Lower lobe of right lung (tissue), 2 donors: ENCODE measurements around the gene GDF15. TPM values are rescaled to one million over a fixed set of nuclear protein-coding genes. Genes with fewer than 3 reads are reported as not detected.
"Not testable (repeated sequence)": the region's sequence is repeated elsewhere in the genome, so short reads cannot be mapped to it uniquely, and the experiment has no call there.

Experiments used
- ATAC-seq, 2 donors: fragments of 200-7000 bp; cut with Tn5 transposase; one replicate each; pipeline ENCODE4 v1.9.1; 2020 to 2022; ENCODE audit warnings: mild to moderate bottlenecking in 2 of 2, moderate library complexity in 2 of 2
- DNase-seq: peaks from one replicate; pipeline ENCODE4 v3.0.0-alpha.2; 2020
- H3K27ac ChIP-seq: fragments of 200-600 bp; one replicate; pipeline ENCODE4 v1.8.0; 2022
- H3K27me3 ChIP-seq: fragments of 200-600 bp; one replicate; pipeline ENCODE4 v1.8.0; 2022; ENCODE audit warnings: low read depth
- H3K36me3 ChIP-seq: fragments of 200-600 bp; one replicate; pipeline ENCODE4 v1.8.0; 2022; ENCODE audit warnings: mild to moderate bottlenecking
- H3K4me1 ChIP-seq: fragments of 200-600 bp; one replicate; pipeline ENCODE4 v1.8.0; 2022
- H3K4me3 ChIP-seq: fragments of 200-600 bp; one replicate; pipeline ENCODE4 v1.8.0; 2022; ENCODE audit warnings: mild to moderate bottlenecking
- H3K9me3 ChIP-seq: fragments of 200-600 bp; one replicate; pipeline ENCODE4 v1.8.0; 2022
- CTCF ChIP-seq: fragments of 200-600 bp; IDR thresholded peaks from one replicate; pipeline ENCODE4 v1.8.0; 2022; ENCODE audit warnings: antibody characterized with exemption, mild to moderate bottlenecking
- intact Hi-C: fragments of 100-400 bp; cut with DNase I; formaldehyde crosslinking; loops from one replicate; pipeline ENCODE4 v1.11.0; 2022
- total RNA-seq: library from RNA; stranded (reverse); fragmentation: NEBNext Ultra II Directional; extraction: Animal tissue kit (Norgen Biotek cat#: 25700); gene quantifications from one replicate; pipeline ENCODE4 v1.2.1, GENCODE V29; 2021
- donor health status: DM: no; HTN: yes; CAD: no; lungs with severe emphysema.

Gene GDF15
- total RNA-seq, 1 donor from 2014 or later: 21.2 TPM

GRCh38 chr19:18348171-18348570 lies 37.8 kb upstream of the GDF15 start:
- Histone ChIP-seq H3K36me3 (peaks cover 13% of the 10 kb centered on the region), H3K4me3 (no peak overlapping the region), H3K9me3 (no peaks in the 10 kb centered on the region), H3K27ac (no peak overlapping the region), H3K4me1 (peaks cover 4% of the 10 kb centered on the region), H3K27me3 (no peaks in the 10 kb centered on the region)
- ATAC-seq: peak in 1 of 2 donors; percentile 16
- intact Hi-C loops: loop anchor here (10.0 kb wide), 1 partner anchor 47 kb away; the partner anchor contains the start of gene LRRC25
- no peak for DNase-seq
- no peak for TF ChIP-seq CTCF

GRCh38 chr19:18348818-18349339 lies 37.1 kb upstream of the GDF15 start:
- not testable (repeated sequence) for H3K9me3 ChIP-seq, H3K27me3 ChIP-seq, H3K36me3 ChIP-seq, H3K4me1 ChIP-seq, ATAC-seq, DNase-seq, H3K27ac ChIP-seq, H3K4me3 ChIP-seq
- intact Hi-C loops: loop anchor here (10.0 kb wide), 1 partner anchor 46 kb away; the partner anchor contains the start of gene LRRC25

GRCh38 chr19:18349524-18350128 lies 36.3 kb upstream of the GDF15 start:
- TF ChIP-seq CTCF: peak; percentile 86
- Histone ChIP-seq H3K27ac (no peak overlapping the region), H3K36me3 (peaks cover 3% of the 10 kb centered on the region), H3K4me3 (no peak overlapping the region), H3K9me3 (no peaks in the 10 kb centered on the region), H3K27me3 (no peaks in the 10 kb centered on the region), H3K4me1 (peaks cover 4% of the 10 kb centered on the region)
- intact Hi-C loops: loop anchor here (10.0 kb wide), 1 partner anchor 45 kb away; the partner anchor contains the start of gene LRRC25
- DNase-seq: peak; percentile 71
- ATAC-seq: peak; percentile 73 to 87

- Histone ChIP-seq H3K4me1 (peaks cover 4% of the 10 kb centered on the region), H3K36me3 (peaks cover 9% of the 10 kb centered on the region), H3K9me3 (no peaks in the 10 kb centered on the region), H3K4me3 (no peak overlapping the region), H3K27ac (no peak overlapping the region), H3K27me3 (no peaks in the 10 kb centered on the region)
- intact Hi-C loops: no loop called here
- no peak for TF ChIP-seq CTCF
- ATAC-seq: no peak
- no peak for DNase-seq
These were observed 35.5 kb upstream of the GDF15 start for GRCh38 chr19:18350490-18350889.

GRCh38 chr19:18351544-18351943 lies 34.4 kb upstream of the GDF15 start:
- peaks cover 17% of the 10 kb centered on the region for H3K36me3 ChIP-seq

More at GRCh38 chr19:18351544-18351943, 34.4 kb upstream of the GDF15 start:
- H3K27me3 ChIP-seq: no peaks in the 10 kb centered on the region
- intact Hi-C loops: no loop called here
- H3K27ac ChIP-seq: no peak overlapping the region
- ATAC-seq (no peak), DNase-seq (no peak)
- TF ChIP-seq CTCF: no peak
- H3K4me3 ChIP-seq: no peak overlapping the region
- no peaks in the 10 kb centered on the region for H3K9me3 ChIP-seq
- H3K4me1 ChIP-seq: peaks cover 4% of the 10 kb centered on the region
